Muscle of leg (tissue), 11 donors: ENCODE data around the gene ARIH2. TPM values are rescaled to one million over a fixed set of nuclear protein-coding genes. Genes with fewer than 3 reads are reported as not detected.
A peak's percentile ranks its signal among the peaks of the same experiment; 100 is the strongest.

Experiments used
- DNase-seq: peaks from one replicate; pipeline ENCODE4 v3.0.0; 2013
- H3K27ac ChIP-seq: one replicate; pipeline ENCODE4 v1.5.1; 2013; ENCODE audit warnings: mild to moderate bottlenecking, low read length, control low read depth
- H3K27me3 ChIP-seq: one replicate; pipeline ENCODE4 v1.6.1; 2013; ENCODE audit warnings: low read length; ENCODE audit not compliant: control insufficient read depth, insufficient read depth
- H3K36me3 ChIP-seq: one replicate; pipeline ENCODE4 v1.6.1; 2013; ENCODE audit warnings: low read length; ENCODE audit not compliant: control insufficient read depth, insufficient read depth
- H3K4me1 ChIP-seq: one replicate; pipeline ENCODE4 v1.6.1; 2013; ENCODE audit warnings: low read length; ENCODE audit not compliant: control insufficient read depth, insufficient read depth
- H3K4me3 ChIP-seq: one replicate; pipeline ENCODE4 v1.5.1; 2013; ENCODE audit warnings: low read length, control low read depth
- H3K9me3 ChIP-seq: replicated peaks from 2 replicates; pipeline ENCODE4 v1.6.1; 2013; ENCODE audit warnings: low read depth, low read length; ENCODE audit not compliant: control insufficient read depth
- WGBS: methylation state at CpG from one replicate; pipeline ENCODE4 v1.1.5; 2013; ENCODE audit warnings: missing lambda C conversion rate; ENCODE audit not compliant: insufficient coverage; 5-methylcytosine and 5-hydroxymethylcytosine counted together
- polyA plus RNA-seq, 8 donors: library from polyadenylated mRNA; unstranded; fragments of 120-200 nt; gene quantifications; one replicate each; pipeline versions ENCODE4 v1.2.1 to v1.2.3, GENCODE V29; 2013; ENCODE audit warnings: inconsistent platforms in 1 of 8, low replicate concordance in 1 of 8; ENCODE audit not compliant: insufficient read length in 8 of 8, insufficient read depth in 1 of 8
- total RNA-seq: library from RNA; stranded (reverse); fragments of 120-200 nt; gene quantifications from one replicate; pipeline ENCODE4 v1.2.4, GENCODE V29; 2013

ARIH2 gene
- total and polyA plus RNA-seq, 9 donors, result 45.6 to 61.5 (median 51.8) TPM

DNA sequence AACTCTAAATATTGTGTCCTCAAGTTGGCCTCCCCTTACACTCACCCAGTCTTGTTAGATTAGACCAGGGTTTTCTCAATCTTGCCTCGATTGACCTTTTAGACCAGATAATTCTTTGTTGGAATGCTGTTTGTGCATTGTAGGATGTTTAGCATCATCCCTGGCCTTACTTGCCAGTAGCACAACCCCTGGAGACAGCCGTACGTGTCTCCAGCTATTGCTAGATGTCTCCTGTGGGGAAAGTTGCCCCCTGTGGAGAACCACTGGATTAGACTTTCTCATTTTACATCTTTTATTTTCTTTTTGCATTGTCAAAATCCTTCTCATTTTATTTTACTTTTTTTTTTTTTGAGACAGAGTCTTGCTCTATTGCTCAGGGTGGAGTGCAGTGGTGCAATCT, 90.8 kb downstream of the ARIH2 start:
- Histone ChIP-seq H3K36me3 (peaks cover 28% of the 10 kb centered on the region), H3K4me3 (no peak overlapping the region)
- no CpG with 5 or more reads among the region's 3 CpGs for WGBS

DNA sequence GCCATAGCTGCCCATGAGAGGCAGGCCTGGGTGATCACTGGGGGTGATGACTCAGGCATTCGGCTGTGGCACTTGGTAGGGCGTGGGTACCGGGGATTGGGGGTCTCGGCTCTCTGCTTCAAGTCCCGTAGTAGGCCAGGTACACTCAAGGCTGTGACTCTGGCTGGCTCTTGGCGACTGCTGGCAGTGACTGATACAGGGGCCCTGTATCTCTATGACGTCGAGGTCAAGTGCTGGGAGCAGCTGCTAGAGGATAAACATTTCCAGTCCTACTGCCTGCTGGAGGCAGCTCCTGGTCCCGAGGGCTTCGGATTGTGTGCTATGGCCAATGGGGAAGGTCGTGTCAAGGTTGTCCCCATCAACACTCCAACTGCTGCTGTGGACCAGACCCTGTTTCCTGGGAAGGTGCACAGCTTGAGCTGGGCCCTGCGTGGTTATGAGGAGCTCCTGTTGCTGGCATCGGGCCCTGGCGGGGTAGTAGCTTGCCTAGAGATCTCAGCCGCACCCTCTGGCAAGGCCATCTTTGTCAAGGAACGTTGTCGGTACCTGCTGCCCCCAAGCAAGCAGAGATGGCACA, 93.9 kb downstream of the ARIH2 start:
- Histone ChIP-seq H3K4me1 (peaks cover 40% of the 10 kb centered on the region), H3K4me3 (no peak overlapping the region), H3K36me3 (peaks cover 52% of the 10 kb centered on the region), H3K9me3 (no peaks in the 10 kb centered on the region), H3K27ac (peak overlapping the region; percentile 74), H3K27me3 (no peaks in the 10 kb centered on the region)
- 81% methylated on average over 15 of the region's 17 CpGs for WGBS
- peak; percentile 26 for DNase-seq

More for the DNA sequence above, 90.8 kb downstream of the ARIH2 start:
- DNase-seq, result no peak
- H3K27ac ChIP-seq, result no peak overlapping the region
- H3K27me3 ChIP-seq, result no peaks in the 10 kb centered on the region
- no peaks in the 10 kb centered on the region for H3K9me3 ChIP-seq
- peaks cover 44% of the 10 kb centered on the region for H3K4me1 ChIP-seq

DNA sequence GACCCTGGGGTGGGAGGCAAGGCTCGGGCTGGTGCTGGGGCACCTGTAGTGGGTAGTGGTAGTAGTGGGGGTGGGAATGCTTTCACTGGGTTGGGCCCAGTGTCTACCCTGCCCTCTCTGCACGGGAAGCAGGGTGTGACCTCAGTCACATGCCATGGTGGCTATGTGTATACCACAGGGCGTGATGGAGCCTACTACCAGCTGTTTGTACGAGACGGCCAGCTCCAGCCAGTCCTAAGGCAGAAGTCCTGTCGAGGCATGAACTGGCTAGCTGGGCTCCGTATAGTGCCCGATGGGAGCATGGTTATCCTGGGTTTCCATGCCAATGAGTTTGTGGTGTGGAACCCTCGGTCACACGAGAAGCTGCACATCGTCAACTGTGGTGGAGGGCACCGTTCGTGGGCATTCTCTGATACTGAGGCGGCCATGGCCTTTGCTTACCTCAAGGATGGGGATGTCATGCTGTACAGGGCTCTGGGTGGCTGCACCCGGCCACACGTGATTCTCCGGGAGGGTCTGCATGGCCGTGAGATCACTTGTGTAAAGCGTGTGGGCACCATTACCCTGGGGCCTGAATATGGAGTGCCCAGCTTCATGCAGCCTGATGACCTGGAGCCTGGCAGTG, 94.6 kb downstream of the ARIH2 start:
- H3K27ac ChIP-seq, result peak overlapping the region; percentile 40
- peaks cover 39% of the 10 kb centered on the region for H3K4me1 ChIP-seq
- 84% methylated on average over 18 of the region's 19 CpGs for WGBS
- H3K4me3 ChIP-seq, result no peak overlapping the region
- peaks cover 52% of the 10 kb centered on the region for H3K36me3 ChIP-seq
- H3K9me3 ChIP-seq, result no peaks in the 10 kb centered on the region
- H3K27me3 ChIP-seq, result no peaks in the 10 kb centered on the region
- peak; percentile 10 for DNase-seq

DNA sequence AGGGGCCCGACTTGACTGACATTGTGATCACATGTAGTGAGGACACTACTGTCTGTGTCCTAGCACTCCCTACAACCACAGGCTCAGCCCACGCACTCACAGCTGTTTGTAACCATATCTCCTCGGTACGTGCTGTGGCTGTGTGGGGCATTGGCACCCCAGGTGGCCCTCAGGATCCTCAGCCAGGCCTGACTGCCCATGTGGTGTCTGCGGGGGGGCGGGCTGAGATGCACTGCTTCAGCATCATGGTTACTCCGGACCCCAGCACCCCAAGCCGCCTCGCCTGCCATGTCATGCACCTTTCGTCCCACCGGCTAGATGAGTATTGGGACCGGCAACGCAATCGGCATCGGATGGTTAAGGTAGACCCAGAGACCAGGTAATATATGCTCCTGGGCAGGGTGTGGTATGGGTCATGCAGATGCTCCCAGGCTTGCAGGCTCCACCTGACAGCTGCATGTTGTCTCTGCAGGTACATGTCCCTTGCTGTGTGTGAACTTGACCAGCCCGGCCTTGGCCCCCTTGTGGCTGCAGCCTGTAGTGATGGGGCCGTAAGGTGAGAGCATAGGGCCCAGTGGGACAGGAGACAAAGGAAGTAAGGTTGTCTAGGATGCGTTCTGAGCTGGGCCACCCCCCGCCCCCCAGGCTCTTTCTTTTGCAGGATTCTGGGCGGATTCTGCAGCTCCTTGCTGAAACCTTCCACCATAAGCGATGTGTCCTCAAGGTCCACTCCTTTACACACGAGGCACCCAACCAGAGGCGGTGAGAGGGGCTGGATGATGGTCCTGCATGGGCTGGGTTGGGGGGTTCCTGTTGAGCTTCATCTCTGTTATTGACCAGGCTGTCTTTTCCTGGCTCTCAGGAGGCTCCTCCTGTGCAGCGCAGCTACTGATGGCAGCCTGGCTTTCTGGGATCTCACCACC, 95.4 kb downstream of the ARIH2 start:
- peak; percentile 27 for DNase-seq
- Histone ChIP-seq H3K27me3 (no peaks in the 10 kb centered on the region), H3K27ac (no peak overlapping the region), H3K4me3 (no peak overlapping the region), H3K9me3 (no peaks in the 10 kb centered on the region), H3K4me1 (peaks cover 37% of the 10 kb centered on the region), H3K36me3 (peaks cover 52% of the 10 kb centered on the region)
- 83% methylated on average over 19 of the region's 24 CpGs for WGBS

DNA sequence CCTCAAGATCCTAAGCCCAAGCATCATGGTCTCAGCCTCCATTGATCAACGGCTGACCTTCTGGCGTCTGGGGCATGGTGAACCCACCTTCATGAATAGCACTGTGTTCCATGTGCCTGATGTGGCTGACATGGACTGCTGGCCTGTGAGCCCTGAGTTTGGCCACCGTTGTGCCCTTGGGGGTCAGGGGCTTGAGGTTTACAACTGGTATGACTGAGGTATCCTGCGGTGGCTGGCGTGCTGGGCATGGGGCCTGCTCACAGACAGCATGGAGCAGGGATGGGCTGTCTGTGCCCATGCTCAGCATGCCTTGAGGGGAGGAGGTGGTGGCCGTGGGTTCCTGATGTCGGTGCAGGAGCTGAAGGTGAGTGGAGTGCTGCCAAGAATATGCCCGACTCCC, 96.4 kb downstream of the ARIH2 start:
- 88% methylated on average over 5 of the region's 8 CpGs for WGBS
- peaks cover 44% of the 10 kb centered on the region for H3K4me1 ChIP-seq

DNA sequence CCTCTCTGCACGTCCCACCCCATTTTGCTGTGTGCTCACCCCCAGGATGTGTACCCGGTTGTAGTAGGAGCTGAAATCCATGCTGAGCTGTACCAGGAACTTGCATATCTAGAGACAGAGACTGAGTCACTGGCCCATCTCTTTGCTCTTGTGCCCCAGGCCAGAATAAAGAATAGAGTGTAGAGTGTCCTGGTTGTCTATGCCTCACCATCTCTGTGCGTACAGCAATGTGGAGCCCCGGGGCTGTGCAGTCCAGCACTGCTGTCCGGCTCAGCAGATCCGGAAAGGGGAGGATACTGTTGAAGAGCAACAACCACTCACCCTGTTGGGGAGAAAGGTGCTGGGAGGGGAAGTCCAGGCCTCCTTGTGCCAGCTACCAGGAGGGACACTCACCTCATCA, 97.1 kb downstream of the ARIH2 start:
- peaks cover 51% of the 10 kb centered on the region for H3K4me1 ChIP-seq
- H3K36me3 ChIP-seq, result peaks cover 52% of the 10 kb centered on the region

More for the DNA sequence above, 96.4 kb downstream of the ARIH2 start:
- Histone ChIP-seq H3K27me3 (no peaks in the 10 kb centered on the region), H3K9me3 (no peaks in the 10 kb centered on the region), H3K4me3 (no peak overlapping the region), H3K27ac (no peak overlapping the region), H3K36me3 (peaks cover 52% of the 10 kb centered on the region)
- peak; percentile 7 for DNase-seq

DNA sequence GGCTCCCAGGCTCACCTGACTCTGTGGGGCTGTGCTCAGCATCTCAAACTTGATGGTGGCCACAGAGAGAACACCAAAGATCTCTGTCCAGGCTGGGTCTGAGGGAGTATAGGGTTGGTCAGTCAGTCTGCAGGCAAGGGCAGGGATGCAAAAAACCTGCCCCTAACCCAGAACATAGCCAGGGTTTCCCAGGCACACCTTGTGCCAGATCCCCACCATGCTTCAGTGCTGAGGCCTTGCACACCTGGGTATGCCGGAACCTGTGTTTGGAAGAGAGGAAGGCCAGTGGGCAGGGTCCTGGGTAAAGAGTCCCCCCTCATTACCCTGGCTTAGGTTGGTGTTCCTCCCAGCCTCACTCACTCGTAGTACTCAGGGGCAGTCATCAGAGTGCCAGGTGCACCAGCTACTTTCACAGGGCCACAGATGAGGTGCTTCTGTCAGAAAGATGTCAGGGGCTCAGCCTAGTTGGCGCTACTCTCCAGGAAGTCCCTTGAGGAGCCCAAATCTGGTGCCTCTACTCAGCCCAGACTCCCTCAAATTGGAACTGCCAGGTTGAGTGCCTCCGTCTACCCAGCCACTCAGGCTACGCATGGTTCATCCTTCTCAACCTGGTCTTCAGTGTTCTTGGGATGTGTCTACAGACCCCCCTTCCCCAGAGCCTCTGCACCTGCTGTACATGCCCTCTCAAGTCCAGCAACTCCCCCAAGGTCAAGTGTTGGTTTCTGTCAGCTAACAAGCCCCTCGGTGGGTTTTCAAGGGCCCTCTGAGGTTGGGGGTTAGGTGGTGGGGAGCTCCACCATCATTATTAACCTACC, 98.0 kb downstream of the ARIH2 start:
- peaks cover 51% of the 10 kb centered on the region for H3K4me1 ChIP-seq
- H3K36me3 ChIP-seq, result peaks cover 49% of the 10 kb centered on the region
- WGBS, result 100% methylated on average over 3 of the region's 6 CpGs
- no peaks in the 10 kb centered on the region for H3K27me3 ChIP-seq
- H3K4me3 ChIP-seq, result no peak overlapping the region
- DNase-seq, result peak; percentile 15
- no peak overlapping the region for H3K27ac ChIP-seq
- no peaks in the 10 kb centered on the region for H3K9me3 ChIP-seq

More for the DNA sequence above, 97.1 kb downstream of the ARIH2 start:
- no peaks in the 10 kb centered on the region for H3K9me3 ChIP-seq
- no peak overlapping the region for H3K27ac ChIP-seq
- 83% methylated on average over 1 of the region's 6 CpGs for WGBS
- H3K27me3 ChIP-seq, result no peaks in the 10 kb centered on the region
- no peak overlapping the region for H3K4me3 ChIP-seq
- DNase-seq, result no peak

DNA sequence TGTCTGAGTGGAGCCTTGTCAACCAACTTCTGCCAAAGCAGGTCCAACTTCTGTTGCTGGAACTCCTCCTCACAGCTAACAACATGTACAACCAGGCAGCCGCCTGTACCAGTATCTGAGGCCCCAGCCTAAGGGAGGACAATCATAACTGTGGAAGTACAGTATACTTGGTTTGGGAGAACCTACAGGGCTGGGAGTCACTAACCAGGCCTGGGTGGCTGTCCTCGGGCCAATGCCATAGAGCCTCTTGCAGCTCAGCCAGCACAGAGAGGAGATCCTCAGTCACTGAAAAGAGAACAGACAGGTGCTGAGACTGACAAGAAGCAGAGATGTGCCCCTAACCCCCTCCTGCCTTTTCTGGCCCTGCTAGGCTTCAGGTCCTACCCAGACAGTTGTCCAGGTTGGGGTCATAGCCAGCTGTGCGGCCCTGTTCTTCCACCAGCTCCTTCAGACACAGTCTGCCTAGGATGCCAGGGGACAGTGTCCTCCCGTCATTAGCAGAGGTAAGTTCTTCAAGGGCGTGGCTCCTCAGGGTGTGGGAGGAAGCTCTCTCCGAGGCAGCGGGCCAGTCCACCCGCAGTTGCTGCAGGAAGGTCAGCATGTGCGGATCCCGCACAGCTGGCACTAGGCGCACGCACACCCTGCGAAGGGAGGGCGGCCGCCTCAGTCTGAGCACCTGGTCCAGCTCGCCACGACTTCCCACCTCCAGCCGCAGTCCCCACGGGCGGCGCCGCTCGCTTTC, 98.8 kb downstream of the ARIH2 start:
- no peaks in the 10 kb centered on the region for H3K9me3 ChIP-seq
- 3% methylated on average over 17 of the region's 23 CpGs for WGBS
- H3K27ac ChIP-seq, result no peak overlapping the region
- no peaks in the 10 kb centered on the region for H3K27me3 ChIP-seq
- H3K4me1 ChIP-seq, result peaks cover 47% of the 10 kb centered on the region
- peak; percentile 28 for DNase-seq
- peak overlapping the region; percentile 78 for H3K4me3 ChIP-seq
- H3K36me3 ChIP-seq, result peaks cover 44% of the 10 kb centered on the region

DNA sequence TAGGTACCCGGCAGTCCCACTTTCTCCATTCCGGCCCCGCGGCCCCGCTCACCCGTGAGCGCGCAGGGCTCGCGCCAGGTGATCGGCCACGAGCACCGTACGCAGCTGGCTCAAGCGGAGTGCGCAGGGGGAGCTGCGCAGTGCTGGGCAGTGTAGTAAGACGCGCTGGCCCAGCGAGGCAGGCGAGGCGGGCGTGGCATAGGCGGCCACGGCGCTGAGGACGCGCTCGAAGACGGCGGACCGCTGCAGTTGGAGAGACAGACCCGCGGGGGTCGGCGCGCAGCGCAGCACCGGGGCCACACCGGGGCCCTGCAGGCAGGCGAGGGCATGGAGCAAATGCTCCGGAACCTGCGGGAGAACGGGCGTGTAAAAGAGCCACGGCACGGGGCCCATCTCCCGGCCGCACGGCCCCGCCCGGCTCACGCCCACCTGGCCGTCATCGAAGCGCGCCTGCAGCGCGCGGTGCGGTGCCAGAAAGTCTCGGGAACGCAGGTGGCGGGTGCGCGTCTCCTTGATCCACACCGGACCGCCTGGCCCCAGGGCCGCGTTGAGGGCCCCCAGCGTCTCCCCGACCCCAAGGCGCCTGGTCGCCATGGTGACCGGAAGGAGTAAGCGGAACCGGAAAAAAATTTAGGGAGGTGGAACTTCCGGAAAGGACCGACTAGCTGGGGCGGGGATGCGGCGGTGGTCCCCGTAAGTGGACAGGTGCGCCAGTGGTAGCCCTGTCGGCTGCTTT, 99.5 kb downstream of the ARIH2 start, which contains the start of gene DALRD3:
DALRD3 (minus strand) TSS at position 610 of the 736 bp plus-strand sequence; CDS start at position 594, 16 bp downstream.
- peaks cover 47% of the 10 kb centered on the region for H3K4me1 ChIP-seq
- peak; percentile 87 for DNase-seq
- peaks cover 41% of the 10 kb centered on the region for H3K36me3 ChIP-seq
- H3K27ac ChIP-seq, result peak within 1 kb of the TSS; percentile 75
- under 1% methylated on average over 78 of the region's 85 CpGs for WGBS
- H3K4me3 ChIP-seq, result peak within 1 kb of the TSS; percentile 78
- no peaks in the 10 kb centered on the region for H3K27me3 ChIP-seq
- no peaks in the 10 kb centered on the region for H3K9me3 ChIP-seq
